Panc1 (cell line): ENCODE data around the gene INPP5D. TPM values are rescaled to one million over a fixed set of nuclear protein-coding genes. Genes with fewer than 3 reads are reported as not detected.

Source experiments
- ATAC-seq: fragments of 200-7000 bp; cut with Tn5 transposase; 2 replicates; pipeline ENCODE4 v1.9.1; 2020; ENCODE audit warnings: mild to moderate bottlenecking, moderate library complexity
- BruUV-seq: library from RNA; stranded (reverse); fragments of 400-500 nt; replicated peaks from 2 replicates; lab custom pipeline; 2021; lab: Mats Ljungman, UMichigan
- CTCF ChIA-PET: fragments of 300-600 bp; sonication (Branson Sonifier 250); formaldehyde crosslinking; loops from one replicate; lab custom pipeline; 2022; ENCODE audit warnings: antibody characterized with exemption; lab: Charles Lee
- POLR2A ChIA-PET: fragments of 300-600 bp; sonication (Branson Sonifier 250); formaldehyde crosslinking; loops from one replicate; lab custom pipeline; 2022; ENCODE audit warnings: antibody characterized with exemption; lab: Charles Lee
- DNase-seq: peaks from one replicate; pipeline ENCODE4 v3.0.0-alpha.2; 2010; ENCODE audit warnings: low read depth, low spot score
- H3K27ac ChIP-seq: 2 replicates; pipeline ENCODE4 v1.5.1; 2011; ENCODE audit warnings: mild to moderate bottlenecking, low read length, inconsistent platforms
- H3K27me3 ChIP-seq: fragments of 200-500 bp; sonication (Bioruptor generic); 2 replicates; pipeline ENCODE4 v1.6.0; 2014; ENCODE audit warnings: low read length, inconsistent platforms; ENCODE audit not compliant: control insufficient read depth, insufficient read depth
- H3K36me3 ChIP-seq: fragments of 200-500 bp; sonication (Bioruptor generic); 2 replicates; pipeline ENCODE4 v1.5.1; 2014; ENCODE audit warnings: inconsistent platforms, mild to moderate bottlenecking, low read length, moderate library complexity; ENCODE audit not compliant: control insufficient read depth, insufficient read depth
- H3K4me1 ChIP-seq: 2 replicates; pipeline ENCODE4 v1.5.1; 2011; ENCODE audit warnings: inconsistent platforms, mild to moderate bottlenecking, low read length, moderate library complexity; ENCODE audit not compliant: control insufficient read depth, insufficient read depth
- H3K4me3 ChIP-seq, 2 experiments: 2 replicates each; pipeline ENCODE4 v1.5.1; 2011 to 2012; ENCODE audit warnings: low read depth in 2 of 2, low read length in 2 of 2, mild to moderate bottlenecking in 2 of 2, inconsistent platforms in 1 of 2, moderate library complexity in 1 of 2
- H3K9me3 ChIP-seq: fragments of 200-500 bp; sonication (Bioruptor generic); 2 replicates; pipeline ENCODE4 v1.5.1; 2014; ENCODE audit warnings: low read depth, mild to moderate bottlenecking, inconsistent platforms, low read length, moderate library complexity; ENCODE audit not compliant: control insufficient read depth, insufficient read depth
- POLR2AphosphoS5 ChIP-seq: IDR thresholded peaks from 2 replicates; pipeline ENCODE4 v1.6.1; 2012; ENCODE audit warnings: mild to moderate bottlenecking, low read depth, low read length, moderate library complexity
- SIN3A ChIP-seq: IDR thresholded peaks from 2 replicates; pipeline ENCODE4 v1.6.1; 2012; ENCODE audit warnings: low read depth, mild to moderate bottlenecking, low read length, moderate library complexity, borderline replicate concordance; ENCODE audit not compliant: insufficient read depth
- TCF7L2 ChIP-seq: IDR thresholded peaks from 2 replicates; pipeline ENCODE4 v1.6.1; 2011; ENCODE audit warnings: mild to moderate bottlenecking, low read depth, low read length, inconsistent platforms
- in situ Hi-C: cut with HindIII; loops from 2 replicates; pipeline ENCODE4 v1.10.0; 2016; ENCODE audit warnings: low sequenced_read_pairs, low pct_unique_long_range_greater_than_20kb
- intact Hi-C: fragments of 100-400 bp; cut with micrococcal nuclease; formaldehyde crosslinking; loops from one replicate; pipeline ENCODE4 v1.10.0; 2022; ENCODE audit not compliant: unreplicated experiment
- total RNA-seq: library from RNA; stranded (reverse); gene quantifications from one replicate; pipeline ENCODE4 v1.2.1, GENCODE V29; 2021; ENCODE audit not compliant: unreplicated experiment
- TF ChIP-seq, protein P1 (sequence below), 2 experiments: IDR thresholded peaks; 2 replicates each; pipeline ENCODE4 v1.6.1; 2011 to 2012; ENCODE audit warnings: low read depth in 2 of 2, control low read depth in 1 of 2, low read length in 1 of 2, mild to moderate bottlenecking in 1 of 2, moderate library complexity in 1 of 2; ENCODE audit not compliant: insufficient read depth in 1 of 2
- TF ChIP-seq, protein P2 (sequence below): fragments of 450-650 bp; IDR thresholded peaks from 2 replicates; pipeline ENCODE4 v1.5.1; 2017; ENCODE audit warnings: mild to moderate bottlenecking

Gene INPP5D
- total RNA-seq, 1 experiment from 2014 or later = 0.39 TPM

DNA sequence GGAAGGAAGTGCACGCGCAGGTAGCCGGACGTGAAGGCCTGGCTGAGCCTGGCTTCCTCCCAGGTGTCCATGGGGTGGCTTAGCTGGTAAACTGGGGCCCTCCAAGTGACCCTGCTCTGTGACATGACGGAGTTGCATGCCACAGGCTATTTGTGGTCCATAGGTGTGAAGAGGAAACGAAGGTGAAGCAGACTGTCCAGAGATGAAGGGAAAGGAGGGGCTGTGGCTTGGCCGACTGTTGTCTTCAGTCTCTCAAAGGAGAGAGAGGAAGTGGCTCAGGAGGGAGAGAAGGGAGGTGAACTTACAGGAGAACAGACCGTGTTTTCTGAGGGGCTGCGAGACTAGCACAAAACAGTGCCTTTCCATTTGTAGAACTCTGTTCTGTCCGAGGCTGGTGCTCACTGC is 19.3 kb downstream of the INPP5D start:
- TF ChIP-seq TCF7L2 (no peak), POLR2AphosphoS5 (no peak), SIN3A (no peak)
- TF ChIP-seq, protein P1, sequence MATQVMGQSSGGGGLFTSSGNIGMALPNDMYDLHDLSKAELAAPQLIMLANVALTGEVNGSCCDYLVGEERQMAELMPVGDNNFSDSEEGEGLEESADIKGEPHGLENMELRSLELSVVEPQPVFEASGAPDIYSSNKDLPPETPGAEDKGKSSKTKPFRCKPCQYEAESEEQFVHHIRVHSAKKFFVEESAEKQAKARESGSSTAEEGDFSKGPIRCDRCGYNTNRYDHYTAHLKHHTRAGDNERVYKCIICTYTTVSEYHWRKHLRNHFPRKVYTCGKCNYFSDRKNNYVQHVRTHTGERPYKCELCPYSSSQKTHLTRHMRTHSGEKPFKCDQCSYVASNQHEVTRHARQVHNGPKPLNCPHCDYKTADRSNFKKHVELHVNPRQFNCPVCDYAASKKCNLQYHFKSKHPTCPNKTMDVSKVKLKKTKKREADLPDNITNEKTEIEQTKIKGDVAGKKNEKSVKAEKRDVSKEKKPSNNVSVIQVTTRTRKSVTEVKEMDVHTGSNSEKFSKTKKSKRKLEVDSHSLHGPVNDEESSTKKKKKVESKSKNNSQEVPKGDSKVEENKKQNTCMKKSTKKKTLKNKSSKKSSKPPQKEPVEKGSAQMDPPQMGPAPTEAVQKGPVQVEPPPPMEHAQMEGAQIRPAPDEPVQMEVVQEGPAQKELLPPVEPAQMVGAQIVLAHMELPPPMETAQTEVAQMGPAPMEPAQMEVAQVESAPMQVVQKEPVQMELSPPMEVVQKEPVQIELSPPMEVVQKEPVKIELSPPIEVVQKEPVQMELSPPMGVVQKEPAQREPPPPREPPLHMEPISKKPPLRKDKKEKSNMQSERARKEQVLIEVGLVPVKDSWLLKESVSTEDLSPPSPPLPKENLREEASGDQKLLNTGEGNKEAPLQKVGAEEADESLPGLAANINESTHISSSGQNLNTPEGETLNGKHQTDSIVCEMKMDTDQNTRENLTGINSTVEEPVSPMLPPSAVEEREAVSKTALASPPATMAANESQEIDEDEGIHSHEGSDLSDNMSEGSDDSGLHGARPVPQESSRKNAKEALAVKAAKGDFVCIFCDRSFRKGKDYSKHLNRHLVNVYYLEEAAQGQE (IDR thresholded peaks at IDR 0.05; ENCODE audit: insufficient read depth in 1 of 2, low read depth in 2 of 2, low read length in 1 of 2) = no peak
- TF ChIP-seq, protein P2, sequence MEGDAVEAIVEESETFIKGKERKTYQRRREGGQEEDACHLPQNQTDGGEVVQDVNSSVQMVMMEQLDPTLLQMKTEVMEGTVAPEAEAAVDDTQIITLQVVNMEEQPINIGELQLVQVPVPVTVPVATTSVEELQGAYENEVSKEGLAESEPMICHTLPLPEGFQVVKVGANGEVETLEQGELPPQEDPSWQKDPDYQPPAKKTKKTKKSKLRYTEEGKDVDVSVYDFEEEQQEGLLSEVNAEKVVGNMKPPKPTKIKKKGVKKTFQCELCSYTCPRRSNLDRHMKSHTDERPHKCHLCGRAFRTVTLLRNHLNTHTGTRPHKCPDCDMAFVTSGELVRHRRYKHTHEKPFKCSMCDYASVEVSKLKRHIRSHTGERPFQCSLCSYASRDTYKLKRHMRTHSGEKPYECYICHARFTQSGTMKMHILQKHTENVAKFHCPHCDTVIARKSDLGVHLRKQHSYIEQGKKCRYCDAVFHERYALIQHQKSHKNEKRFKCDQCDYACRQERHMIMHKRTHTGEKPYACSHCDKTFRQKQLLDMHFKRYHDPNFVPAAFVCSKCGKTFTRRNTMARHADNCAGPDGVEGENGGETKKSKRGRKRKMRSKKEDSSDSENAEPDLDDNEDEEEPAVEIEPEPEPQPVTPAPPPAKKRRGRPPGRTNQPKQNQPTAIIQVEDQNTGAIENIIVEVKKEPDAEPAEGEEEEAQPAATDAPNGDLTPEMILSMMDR = no peak
- no peak for ATAC-seq
- in situ Hi-C loops = no loop called here

DNA sequence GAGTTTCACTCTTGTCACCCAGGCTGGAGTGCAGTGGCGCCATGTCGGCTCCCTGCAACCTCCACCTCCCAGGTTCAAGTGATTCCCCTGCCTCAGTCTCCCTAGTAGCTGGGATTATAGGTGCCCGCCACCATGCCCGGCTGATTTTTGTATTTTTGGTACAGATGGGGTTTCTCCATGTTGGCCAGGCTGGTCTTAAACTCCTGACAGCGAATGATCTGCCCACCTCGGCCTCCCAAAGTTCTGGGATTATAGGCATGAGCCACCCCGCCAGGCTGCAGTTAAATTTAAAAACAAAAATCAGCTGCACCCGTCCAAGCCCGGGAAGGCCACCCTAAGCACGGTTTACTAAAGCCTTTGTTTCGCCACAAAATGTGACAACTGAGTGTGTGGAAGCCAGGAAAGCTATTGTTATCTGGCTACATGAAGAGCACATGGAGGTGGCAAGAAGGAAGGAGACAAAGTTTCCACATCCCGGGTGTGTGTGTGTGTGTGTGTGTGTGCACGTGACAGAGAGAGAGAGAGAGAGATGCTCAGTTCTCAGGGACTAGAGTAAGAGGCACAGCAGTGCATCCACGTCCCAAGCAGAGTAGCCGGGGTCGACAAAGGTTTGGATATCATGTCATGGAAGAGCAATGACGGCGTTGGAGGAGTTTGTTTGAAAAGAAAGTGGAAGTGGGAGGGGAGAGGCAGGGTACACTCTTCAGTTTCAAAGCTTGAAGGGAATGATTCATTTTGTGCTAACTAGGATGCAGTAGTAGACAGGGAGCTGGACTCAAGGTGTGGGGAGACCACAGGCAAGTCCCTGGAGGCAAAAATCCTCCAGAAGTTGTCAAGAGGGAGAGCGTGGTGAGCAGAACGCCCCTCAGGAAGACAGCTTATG is 20.1 kb downstream of the INPP5D start:
- H3K36me3 ChIP-seq = no peaks in the 10 kb centered on the region
- TF ChIP-seq, protein P1 (IDR thresholded peaks at IDR 0.05; ENCODE audit: insufficient read depth in 1 of 2, low read depth in 2 of 2, low read length in 1 of 2) = no peak
- TF ChIP-seq, protein P2 = no peak
- TF ChIP-seq SIN3A (no peak), POLR2AphosphoS5 (no peak), TCF7L2 (no peak)
- in situ Hi-C loops = loop anchor here (10.0 kb wide), 1 partner anchor 155 kb away; no protein-coding TSS in a partner anchor
- ChIA-PET POLR2A (interaction anchor here (0.7 kb wide), 1 partner anchor 222 kb away, joined by 3 read pairs; no protein-coding TSS in a partner anchor), CTCF (no interaction called here)
- no peak for DNase-seq
- H3K4me1 ChIP-seq = no peaks in the 10 kb centered on the region
- ATAC-seq = 0 out of 2 replicates have a peak, but pooled peaks have one; percentile 25
- no peaks in the 10 kb centered on the region for H3K9me3 ChIP-seq
- H3K27ac ChIP-seq = no peak overlapping the region
- intact Hi-C loops = no loop called here
- no peaks in the 10 kb centered on the region for H3K27me3 ChIP-seq
- H3K4me3 ChIP-seq = no peak overlapping the region
- BruUV-seq = no TSS peak

More for the DNA sequence above, 19.3 kb downstream of the INPP5D start:
- H3K9me3 ChIP-seq = no peaks in the 10 kb centered on the region
- H3K4me1 ChIP-seq = no peaks in the 10 kb centered on the region
- BruUV-seq = no TSS peak
- intact Hi-C loops = no loop called here
- ChIA-PET POLR2A (interaction anchor here (0.7 kb wide), 1 partner anchor 222 kb away, joined by 3 read pairs; no protein-coding TSS in a partner anchor), CTCF (no interaction called here)
- no peaks in the 10 kb centered on the region for H3K36me3 ChIP-seq
- no peak overlapping the region for H3K27ac ChIP-seq
- H3K27me3 ChIP-seq = no peaks in the 10 kb centered on the region
- no peak for DNase-seq
- H3K4me3 ChIP-seq = no peak overlapping the region
